ENCODE data around the gene FGGY.
A peak's percentile ranks its signal among the peaks of the same experiment; 100 is the strongest.
"Not testable (repeated sequence)": the region's sequence is repeated elsewhere in the genome, so short reads cannot be mapped to it uniquely, and the experiment has no call there.

Gene FGGY

GRCh38 chr1:59556802-59557548, 260.1 kb downstream of the FGGY start:
- H3K4me3 ChIP-seq (ENCODE audit: low read depth, low read length) = no peak overlapping the region
- TF ChIP-seq CTCF (IDR thresholded peaks at IDR 0.05; ENCODE audit: low read depth, low read length, missing control alignments) = no peak
- in situ Hi-C loops (cut with HindIII; ENCODE audit: low sequenced_read_pairs) = no loop called here
- peak; percentile 36 for DNase-seq (ENCODE audit: low read depth)

GRCh38 chr1:59557549-59557885, 260.6 kb downstream of the FGGY start:
- DNase-seq (ENCODE audit: low read depth) = no peak
- H3K4me3 ChIP-seq (ENCODE audit: low read depth, low read length) = no peak overlapping the region
- TF ChIP-seq CTCF (IDR thresholded peaks at IDR 0.05; ENCODE audit: low read depth, low read length, missing control alignments) = no peak
- in situ Hi-C loops (cut with HindIII; ENCODE audit: low sequenced_read_pairs) = no loop called here

- H3K4me3 ChIP-seq (ENCODE audit: low read depth, low read length); DNase-seq (ENCODE audit: low read depth); in situ Hi-C loops (cut with HindIII; ENCODE audit: low sequenced_read_pairs): not testable (repeated sequence)
Observed at GRCh38 chr1:59558580-59558979, 261.7 kb downstream of the FGGY start.

GRCh38 chr1:59560807-59561450, 264.0 kb downstream of the FGGY start:
- in situ Hi-C loops (cut with HindIII; ENCODE audit: low sequenced_read_pairs) = no loop called here
- no peak overlapping the region for H3K4me3 ChIP-seq (ENCODE audit: low read depth, low read length)
- DNase-seq (ENCODE audit: low read depth) = no peak
- no peak for TF ChIP-seq CTCF (IDR thresholded peaks at IDR 0.05; ENCODE audit: low read depth, low read length, missing control alignments)

GRCh38 chr1:59561796-59562195, 264.9 kb downstream of the FGGY start:
- H3K4me3 ChIP-seq (ENCODE audit: low read depth, low read length) = no peak overlapping the region
- no peak for DNase-seq (ENCODE audit: low read depth)
- in situ Hi-C loops (cut with HindIII; ENCODE audit: low sequenced_read_pairs) = no loop called here

GRCh38 chr1:59564192-59564891, 267.4 kb downstream of the FGGY start:
- no peak for TF ChIP-seq CTCF (IDR thresholded peaks at IDR 0.05; ENCODE audit: low read depth, low read length, missing control alignments)

More at GRCh38 chr1:59561796-59562195, 264.9 kb downstream of the FGGY start:
- TF ChIP-seq CTCF (IDR thresholded peaks at IDR 0.05; ENCODE audit: low read depth, low read length, missing control alignments) = no peak

More at GRCh38 chr1:59564192-59564891, 267.4 kb downstream of the FGGY start:
- H3K4me3 ChIP-seq (ENCODE audit: low read depth, low read length) = no peak overlapping the region
- in situ Hi-C loops (cut with HindIII; ENCODE audit: low sequenced_read_pairs) = no loop called here
- no peak for DNase-seq (ENCODE audit: low read depth)
